Neuronal stem cell (in vitro differentiated cells): Measurements from ENCODE around the gene XPO5. TPM values are rescaled to one million over a fixed set of nuclear protein-coding genes. Genes with fewer than 3 reads are reported as not detected.

ENCODE experiments used
- DNase-seq: peaks from one replicate; pipeline ENCODE4 v3.0.0-alpha.2; 2013; ENCODE audit warnings: low spot score
- H2AFZ ChIP-seq: one replicate; pipeline ENCODE4 v1.6.1; 2013; ENCODE audit warnings: mild to moderate bottlenecking, low read length, inconsistent platforms
- H2AK5ac ChIP-seq: 2 replicates; pipeline ENCODE4 v1.6.1; 2013; ENCODE audit warnings: low read depth, mild to moderate bottlenecking, inconsistent platforms, low read length, moderate library complexity, mixed read lengths
- H2BK120ac ChIP-seq: 2 replicates; pipeline ENCODE4 v1.6.1; 2013; ENCODE audit warnings: low read depth, mild to moderate bottlenecking, inconsistent platforms, low read length, moderate library complexity, mixed read lengths
- H2BK12ac ChIP-seq: one replicate; pipeline ENCODE4 v1.6.1; 2013; ENCODE audit warnings: low read length, inconsistent platforms
- H2BK15ac ChIP-seq: 2 replicates; pipeline ENCODE4 v1.6.1; 2013; ENCODE audit warnings: mild to moderate bottlenecking, low read length, inconsistent platforms, mixed read lengths
- H2BK5ac ChIP-seq: one replicate; pipeline ENCODE4 v1.6.1; 2013; ENCODE audit warnings: inconsistent platforms, mild to moderate bottlenecking, low read length, moderate library complexity
- H3K14ac ChIP-seq: one replicate; pipeline ENCODE4 v1.6.1; 2013; ENCODE audit warnings: low read length, inconsistent platforms
- H3K18ac ChIP-seq: 2 replicates; pipeline ENCODE4 v1.6.1; 2013; ENCODE audit warnings: low read length, inconsistent platforms
- H3K23ac ChIP-seq: 2 replicates; pipeline ENCODE4 v1.6.1; 2013; ENCODE audit warnings: low read depth, mild to moderate bottlenecking, mixed read lengths, low read length, inconsistent platforms; ENCODE audit not compliant: poor library complexity
- H3K27ac ChIP-seq: replicated peaks from 3 replicates; pipeline ENCODE4 v1.5.1; 2013; ENCODE audit warnings: low read length, inconsistent platforms
- H3K27me3 ChIP-seq, 3 experiments: 2 replicates each; pipeline ENCODE4 v1.6.1; 2013; ENCODE audit warnings: low read length in 3 of 3, mild to moderate bottlenecking in 2 of 3, inconsistent platforms in 1 of 3, low read depth in 1 of 3, mixed read lengths in 1 of 3, moderate library complexity in 1 of 3; ENCODE audit not compliant: control insufficient read depth in 3 of 3, insufficient read depth in 3 of 3
- H3K36me3 ChIP-seq, 2 donors: replicated peaks in 1 of 2; 2 replicates each; pipeline ENCODE4 v1.6.1; 2013; ENCODE audit warnings: low read length in 2 of 2; ENCODE audit not compliant: control insufficient read depth in 2 of 2, insufficient read depth in 2 of 2
- H3K4ac ChIP-seq: 2 replicates; pipeline ENCODE4 v1.6.1; 2013; ENCODE audit warnings: inconsistent platforms, mild to moderate bottlenecking, low read length, moderate library complexity
- H3K4me1 ChIP-seq, 2 donors: 1 replicate in 1 of 2; 2 replicates in 1 of 2; pipeline ENCODE4 v1.6.1; 2013; ENCODE audit warnings: low read length in 2 of 2, low read depth in 1 of 2; ENCODE audit not compliant: control insufficient read depth in 2 of 2, insufficient read depth in 1 of 2
- H3K4me2 ChIP-seq: one replicate; pipeline ENCODE4 v1.6.1; 2013; ENCODE audit warnings: mild to moderate bottlenecking, low read length, inconsistent platforms; ENCODE audit not compliant: insufficient read depth, poor library complexity, severe bottlenecking
- H3K4me3 ChIP-seq, 2 donors: 2 replicates each; pipeline ENCODE4 v1.5.1; 2013; ENCODE audit warnings: low read length in 2 of 2, mild to moderate bottlenecking in 2 of 2, inconsistent platforms in 1 of 2, moderate library complexity in 1 of 2
- H3K79me1 ChIP-seq: one replicate; pipeline ENCODE4 v1.6.1; 2013; ENCODE audit warnings: low read depth, mild to moderate bottlenecking, inconsistent platforms, low read length, moderate library complexity
- H3K9ac ChIP-seq: one replicate; pipeline ENCODE4 v1.6.1; 2013; ENCODE audit warnings: mild to moderate bottlenecking, low read depth, low read length, inconsistent platforms; ENCODE audit not compliant: poor library complexity
- H3K9me3 ChIP-seq, 2 donors: replicated peaks in 1 of 2; 2 replicates each; pipeline versions ENCODE3 to v1.6.1; 2013; ENCODE audit warnings: low read length in 2 of 2, mild to moderate bottlenecking in 2 of 2, inconsistent platforms in 1 of 2, low read depth in 1 of 2, mixed read lengths in 1 of 2, moderate library complexity in 1 of 2; ENCODE audit not compliant: control insufficient read depth in 2 of 2, insufficient read depth in 1 of 2
- H4K8ac ChIP-seq: one replicate; pipeline ENCODE4 v1.6.1; 2013; ENCODE audit warnings: low read depth, mild to moderate bottlenecking, inconsistent platforms, low read length, moderate library complexity
- H4K91ac ChIP-seq: one replicate; pipeline ENCODE4 v1.6.1; 2013; ENCODE audit warnings: low read length, low read depth, mild to moderate bottlenecking, inconsistent platforms; ENCODE audit not compliant: poor library complexity
- WGBS, 2 donors: extraction: QIAGEN DNeasy Blood & Tissue Kit; methylation state at CpG; one replicate each; pipeline ENCODE4 v1.1.7; 2013; ENCODE audit warnings: missing lambda C conversion rate in 2 of 2, mixed read lengths in 1 of 2; ENCODE audit not compliant: insufficient read length in 2 of 2, insufficient replicate concordance in 1 of 2; ENCODE audit errors: extremely low coverage in 2 of 2; 5-methylcytosine and 5-hydroxymethylcytosine counted together
- polyA plus RNA-seq, 2 experiments: library from polyadenylated mRNA; stranded (reverse); fragments of 200-250 nt; gene quantifications; one replicate each; pipeline ENCODE4 v1.2.3, GENCODE V29; 2013

Gene XPO5
- 32.1 TPM for polyA plus RNA-seq (2013, experiment 1 of 2)
- polyA plus RNA-seq (2013, experiment 2 of 2) = 32.5 TPM

- Histone ChIP-seq H2BK120ac (no peak within 1 kb of the TSS), H3K27me3 (no peaks in the 10 kb centered on the region), H4K8ac (no peak within 1 kb of the TSS), H3K18ac (peak within 1 kb of the TSS; percentile 99), H4K91ac (no peak within 1 kb of the TSS), H3K9me3 (peaks cover 0 to 6% of the 10 kb centered on the region in 2 donors), H2AFZ (peak within 1 kb of the TSS; percentile 98), H3K4me1 (peaks cover 3 to 4% of the 10 kb centered on the region in 2 donors), H3K36me3 (peaks cover 16 to 49% of the 10 kb centered on the region in 2 donors), H3K9ac (peak within 1 kb of the TSS; percentile 98), H3K14ac (peak within 1 kb of the TSS; percentile 79), H2BK15ac (peak within 1 kb of the TSS; percentile 46), H3K23ac (peak within 1 kb of the TSS; percentile 94), H3K4me3 (peak within 1 kb of the TSS; percentile 98 to 99), H3K4ac (no peak within 1 kb of the TSS), H3K27ac (peak within 1 kb of the TSS; percentile 67), H2BK12ac (no peak within 1 kb of the TSS), H3K4me2 (peak within 1 kb of the TSS; percentile 95), H2BK5ac (peak within 1 kb of the TSS; percentile 88), H2AK5ac (no peak within 1 kb of the TSS), H3K79me1 (peaks cover 3% of the 10 kb centered on the region)
- no CpG with 5 or more reads among the region's 76 CpGs for WGBS, 2 donors
- peak; percentile 91 for DNase-seq
These were observed at the start of gene XPO5, which contains the start of gene POLH for GRCh38 chr6:43575772-43576551. Gene XPO5 (minus strand): TSS chr6:43576038. CDS start chr6:43575864, 174 bp downstream. Gene POLH (plus strand): TSS chr6:43576185. CDS start chr6:43582320, 6,135 bp downstream.

- H3K4ac ChIP-seq = no peak overlapping the region
- H3K27me3 ChIP-seq = no peaks in the 10 kb centered on the region
- no CpG with 5 or more reads among the region's 16 CpGs for WGBS, 2 donors
- H3K4me1 ChIP-seq = peaks cover 6 to 9% of the 10 kb centered on the region in 2 donors
- H3K23ac ChIP-seq = no peak overlapping the region
- H2BK120ac ChIP-seq = no peak overlapping the region
- H2BK5ac ChIP-seq = no peak overlapping the region
- peaks cover 55 to 74% of the 10 kb centered on the region in 2 donors for H3K36me3 ChIP-seq
- no peak overlapping the region for H3K9ac ChIP-seq
- no peak overlapping the region for H3K14ac ChIP-seq
- no peak overlapping the region for H3K18ac ChIP-seq
- no peak overlapping the region for H2AK5ac ChIP-seq
- peaks cover 7% of the 10 kb centered on the region for H3K79me1 ChIP-seq
- H3K27ac ChIP-seq = no peak overlapping the region
- H3K9me3 ChIP-seq = no peaks in the 10 kb centered on the region
- no peak overlapping the region for H3K4me3 ChIP-seq
- no peak overlapping the region for H3K4me2 ChIP-seq
- DNase-seq = no peak
- no peak overlapping the region for H2BK15ac ChIP-seq
- no peak overlapping the region for H4K91ac ChIP-seq
- no peak overlapping the region for H2BK12ac ChIP-seq
- no peak overlapping the region for H4K8ac ChIP-seq
- H2AFZ ChIP-seq = no peak overlapping the region
These were observed 49.7 kb upstream of the XPO5 start for GRCh38 chr6:43625393-43625992.

- no peak overlapping the region for H3K9ac ChIP-seq
- no peaks in the 10 kb centered on the region for H3K9me3 ChIP-seq
- no peaks in the 10 kb centered on the region for H3K27me3 ChIP-seq
- H4K91ac ChIP-seq = no peak overlapping the region
- H3K14ac ChIP-seq = no peak overlapping the region
- WGBS, 2 donors = no CpG with 5 or more reads among the region's 7 CpGs
- peaks cover 2 to 5% of the 10 kb centered on the region in 2 donors for H3K4me1 ChIP-seq
- no peak overlapping the region for H2BK5ac ChIP-seq
- no peak for DNase-seq
- H3K79me1 ChIP-seq = peaks cover 7% of the 10 kb centered on the region
- no peak overlapping the region for H3K4ac ChIP-seq
- no peak overlapping the region for H2BK12ac ChIP-seq
- H2AK5ac ChIP-seq = no peak overlapping the region
- H3K36me3 ChIP-seq = peaks cover 60 to 81% of the 10 kb centered on the region in 2 donors
- H3K18ac ChIP-seq = no peak overlapping the region
- H2BK15ac ChIP-seq = no peak overlapping the region
- no peak overlapping the region for H3K4me2 ChIP-seq
- no peak overlapping the region for H4K8ac ChIP-seq
- no peak overlapping the region for H2AFZ ChIP-seq
- H2BK120ac ChIP-seq = no peak overlapping the region
- H3K27ac ChIP-seq = no peak overlapping the region
- H3K4me3 ChIP-seq = peak overlapping the region in 1 of 2 donors; percentile 29
- H3K23ac ChIP-seq = peak overlapping the region; percentile 14
These were observed 49.0 kb upstream of the XPO5 start for GRCh38 chr6:43624786-43625288.
